Spinal cord (tissue), 10 donors: ENCODE data around the gene TMC6. TPM values are rescaled to one million over a fixed set of nuclear protein-coding genes. Genes with fewer than 3 reads are reported as not detected.
A peak's percentile ranks its signal among the peaks of the same experiment; 100 is the strongest.

ENCODE experiments used
- DNase-seq, 6 donors: peaks; one replicate each; pipeline versions ENCODE4 v3.0.0 to v3.0.0-alpha.2; 2013 to 2015; ENCODE audit warnings: low spot score in 6 of 6, low read depth in 4 of 6
- H3K27ac ChIP-seq: one replicate; pipeline ENCODE4 v1.5.1; 2013; ENCODE audit warnings: low read depth, low read length, control low read depth
- H3K27me3 ChIP-seq: one replicate; pipeline ENCODE4 v1.6.1; 2013; ENCODE audit warnings: low read length; ENCODE audit not compliant: control insufficient read depth, insufficient read depth
- H3K36me3 ChIP-seq: one replicate; pipeline ENCODE4 v1.6.1; 2013; ENCODE audit warnings: low read length; ENCODE audit not compliant: control insufficient read depth, insufficient read depth
- H3K4me1 ChIP-seq: one replicate; pipeline ENCODE4 v1.6.1; 2013; ENCODE audit warnings: low read length; ENCODE audit not compliant: control insufficient read depth, insufficient read depth
- H3K4me3 ChIP-seq: one replicate; pipeline ENCODE4 v1.5.1; 2013; ENCODE audit warnings: low read depth, low read length, control low read depth
- H3K9me3 ChIP-seq: one replicate; pipeline ENCODE4 v1.6.1; 2013; ENCODE audit warnings: low read length; ENCODE audit not compliant: control insufficient read depth, insufficient read depth
- whole genome bisulfite sequencing: methylation state at CpG from one replicate; pipeline ENCODE4 v1.1.5; 2013; ENCODE audit warnings: missing lambda C conversion rate; ENCODE audit not compliant: insufficient coverage; 5-methylcytosine and 5-hydroxymethylcytosine counted together
- polyA plus RNA-seq, 2 donors: library from polyadenylated mRNA; unstranded; fragments of 120-200 nt; gene quantifications; one replicate each; pipeline ENCODE4 v1.2.1, GENCODE V29; 2013; ENCODE audit not compliant: insufficient read length in 2 of 2
- total RNA-seq, 2 donors: library from RNA; depleted of rRNA in 1 of 2; stranded (reverse); fragments of 120-200 nt in 1 of 2; fragments of >200 nt in 1 of 2; gene quantifications; one replicate each; pipeline versions ENCODE4 v1.2.3 to v1.2.4, GENCODE V29; 2013 to 2014
- donor health status: healthy.

TMC6 gene
- total and polyA plus RNA-seq, 4 donors, result 15.2 to 33.4 (median 24.8) TPM

DNA sequence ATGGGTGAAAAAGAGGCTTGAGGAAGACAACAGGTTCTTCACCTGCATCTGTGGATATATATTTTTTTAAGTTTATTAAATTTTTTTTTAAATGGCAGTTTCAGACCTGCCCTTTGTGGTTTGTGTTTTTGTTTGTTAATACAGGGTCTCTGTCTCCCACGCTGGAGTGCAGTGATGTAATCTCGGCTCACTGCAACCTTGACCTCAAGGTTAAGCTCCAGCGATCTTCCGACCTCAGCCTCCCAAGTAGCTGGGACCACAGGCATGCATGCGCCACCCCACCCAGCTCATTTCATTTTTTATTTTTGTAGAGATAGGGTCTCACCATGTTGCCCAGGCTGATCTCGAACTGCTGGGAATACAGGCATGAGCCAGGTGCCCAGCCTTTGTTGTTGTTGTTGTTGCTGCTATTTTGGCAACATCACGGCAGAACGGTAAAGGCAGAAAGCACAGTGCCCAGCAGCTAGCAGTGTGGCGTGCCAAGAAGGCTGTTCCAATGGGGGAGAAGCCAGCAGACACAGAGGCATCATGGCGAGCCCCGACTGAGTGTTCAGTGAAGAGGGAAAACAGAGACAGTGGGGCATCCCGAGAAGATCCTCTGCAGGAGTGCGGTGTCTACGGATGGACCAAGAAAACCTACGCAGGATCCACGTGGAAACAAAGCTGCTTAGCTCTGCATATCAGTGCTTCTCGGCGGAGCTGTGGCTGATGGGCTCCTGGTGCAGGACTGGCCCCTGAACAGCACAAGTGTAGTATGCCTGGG lies 19.6 kb downstream of the TMC6 start:
- no peak overlapping the region for H3K4me3 ChIP-seq
- 64% methylated on average over 13 of the region's 18 CpGs for WGBS
- peaks cover 22% of the 10 kb centered on the region for H3K4me1 ChIP-seq
- H3K27ac ChIP-seq, result no peak overlapping the region
- H3K36me3 ChIP-seq, result peaks cover 60% of the 10 kb centered on the region
- peak in 2 of 6 donors; percentile 20 to 73 for DNase-seq
- no peaks in the 10 kb centered on the region for H3K9me3 ChIP-seq
- H3K27me3 ChIP-seq, result no peaks in the 10 kb centered on the region

DNA sequence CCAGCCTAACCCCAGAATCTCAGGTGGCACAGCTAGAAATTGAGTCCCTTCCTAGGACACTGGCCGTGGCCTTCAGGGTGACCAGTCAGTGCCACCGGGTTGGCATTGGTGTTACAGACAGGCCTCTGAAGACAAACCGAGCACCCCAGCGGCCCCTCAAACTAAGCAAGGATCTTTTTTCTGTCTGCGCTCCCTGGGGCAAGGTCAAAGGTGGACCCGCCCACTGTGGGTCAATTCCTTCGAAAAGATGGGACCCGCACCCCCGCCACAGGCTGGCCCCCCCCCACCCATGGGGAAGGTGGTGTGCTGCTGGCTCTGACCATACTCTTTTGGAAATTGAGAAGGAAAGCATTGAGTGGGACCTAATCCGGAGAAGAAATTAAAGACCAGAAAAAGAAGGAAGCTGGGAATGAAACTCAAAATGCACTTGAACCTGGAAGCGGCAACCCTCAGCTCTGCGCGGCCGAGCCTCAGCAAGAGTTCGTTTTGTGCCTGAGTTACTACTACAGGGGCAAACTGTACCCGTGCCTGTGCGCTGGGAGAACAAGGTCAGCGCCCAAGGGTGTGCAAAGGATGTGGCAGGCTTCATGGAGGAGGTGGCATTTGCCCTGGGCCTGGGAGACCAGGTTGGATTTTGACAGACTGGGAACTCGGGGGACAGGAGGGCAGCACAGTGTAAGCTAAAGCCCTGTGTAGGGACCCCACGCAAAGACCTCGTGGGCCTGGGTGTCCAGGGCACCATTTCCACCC lies 20.4 kb downstream of the TMC6 start:
- H3K27ac ChIP-seq, result no peak overlapping the region
- no peak for DNase-seq
- H3K4me1 ChIP-seq, result peaks cover 22% of the 10 kb centered on the region
- no peaks in the 10 kb centered on the region for H3K9me3 ChIP-seq
- peaks cover 67% of the 10 kb centered on the region for H3K36me3 ChIP-seq
- H3K27me3 ChIP-seq, result no peaks in the 10 kb centered on the region
- 90% methylated on average over 16 of the region's 21 CpGs for WGBS
- no peak overlapping the region for H3K4me3 ChIP-seq

GRCh38 chr17:78107457-78107856 lies 21.1 kb downstream of the TMC6 start:
- no peak overlapping the region for H3K27ac ChIP-seq
- H3K27me3 ChIP-seq, result no peaks in the 10 kb centered on the region
- peaks cover 18% of the 10 kb centered on the region for H3K4me1 ChIP-seq
- H3K36me3 ChIP-seq, result peaks cover 68% of the 10 kb centered on the region
- WGBS, result 87% methylated on average over 4 of the region's 10 CpGs
- no peak for DNase-seq
- H3K4me3 ChIP-seq, result no peak overlapping the region
- H3K9me3 ChIP-seq, result no peaks in the 10 kb centered on the region

GRCh38 chr17:78106211-78106610 lies 22.3 kb downstream of the TMC6 start:
- no peak overlapping the region for H3K27ac ChIP-seq
- H3K4me3 ChIP-seq, result no peak overlapping the region
- WGBS, result 69% methylated on average over 7 of the region's 15 CpGs
- H3K9me3 ChIP-seq, result no peaks in the 10 kb centered on the region
- peaks cover 67% of the 10 kb centered on the region for H3K36me3 ChIP-seq
- H3K4me1 ChIP-seq, result peaks cover 13% of the 10 kb centered on the region
- H3K27me3 ChIP-seq, result no peaks in the 10 kb centered on the region
- DNase-seq, result no peak

DNA sequence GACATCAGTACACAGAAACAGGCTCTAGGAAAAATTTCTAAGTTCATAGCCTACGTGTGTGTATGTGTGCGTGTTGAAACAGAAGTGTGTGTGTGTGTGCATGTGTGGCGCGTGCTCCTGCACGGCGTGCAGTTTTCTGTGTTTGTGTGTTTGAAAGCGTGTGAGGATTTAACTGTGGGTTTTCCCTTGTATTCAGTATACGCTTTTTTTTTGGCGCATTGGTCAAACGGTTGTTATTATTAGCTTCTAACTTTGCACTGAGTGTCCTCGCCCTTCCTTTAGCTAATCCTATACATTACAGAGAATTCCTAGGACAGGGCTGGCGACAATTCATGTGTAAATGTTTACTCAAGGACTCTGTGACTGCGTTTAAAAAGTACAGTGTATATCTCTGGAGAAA lies 23.0 kb downstream of the TMC6 start:
- WGBS, result 89% methylated on average over 7 of the region's 13 CpGs
- Histone ChIP-seq H3K4me3 (no peak overlapping the region), H3K27ac (no peak overlapping the region), H3K4me1 (peaks cover 13% of the 10 kb centered on the region), H3K36me3 (peaks cover 65% of the 10 kb centered on the region), H3K27me3 (no peaks in the 10 kb centered on the region), H3K9me3 (no peaks in the 10 kb centered on the region)
- no peak for DNase-seq

- no peak for DNase-seq
- Histone ChIP-seq H3K27ac (no peak overlapping the region), H3K4me1 (peaks cover 13% of the 10 kb centered on the region), H3K4me3 (no peak overlapping the region), H3K9me3 (no peaks in the 10 kb centered on the region), H3K27me3 (no peaks in the 10 kb centered on the region), H3K36me3 (peaks cover 69% of the 10 kb centered on the region)
- WGBS, result 54% methylated on average over 7 of the region's 16 CpGs
Observed at GRCh38 chr17:78105101-78105500, 23.5 kb downstream of the TMC6 start.

GRCh38 chr17:78104540-78104941 lies 24.0 kb downstream of the TMC6 start:
- Histone ChIP-seq H3K9me3 (no peaks in the 10 kb centered on the region), H3K36me3 (peaks cover 72% of the 10 kb centered on the region), H3K27ac (no peak overlapping the region), H3K4me1 (peaks cover 13% of the 10 kb centered on the region), H3K27me3 (no peaks in the 10 kb centered on the region), H3K4me3 (no peak overlapping the region)
- DNase-seq, result no peak
- WGBS, result 94% methylated on average over 28 of the region's 28 CpGs

DNA sequence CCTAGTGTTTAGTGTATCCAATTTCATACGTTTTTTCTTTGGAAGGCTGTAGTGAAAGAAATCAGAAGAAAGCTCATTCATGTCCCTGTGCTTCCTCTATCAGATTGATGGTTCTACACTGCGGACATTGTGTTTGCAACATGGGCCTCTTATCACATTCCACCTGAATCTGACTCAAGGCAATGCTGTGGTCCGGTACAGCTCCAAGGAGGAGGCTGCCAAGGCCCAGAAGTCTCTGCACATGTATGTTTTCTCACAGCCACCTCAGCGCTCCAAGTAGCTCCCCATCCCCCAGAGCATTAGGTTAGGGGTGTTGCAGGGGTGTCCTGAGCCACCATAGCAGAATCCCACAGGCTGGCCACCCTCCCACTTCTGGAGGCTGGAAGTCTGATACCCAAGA lies 25.2 kb downstream of the TMC6 start:
- peaks cover 6% of the 10 kb centered on the region for H3K4me1 ChIP-seq
- DNase-seq, result no peak
- peaks cover 70% of the 10 kb centered on the region for H3K36me3 ChIP-seq
- H3K9me3 ChIP-seq, result no peaks in the 10 kb centered on the region
- WGBS, result 100% methylated on average over 1 of the region's 4 CpGs
- no peaks in the 10 kb centered on the region for H3K27me3 ChIP-seq
- H3K4me3 ChIP-seq, result no peak overlapping the region
- no peak overlapping the region for H3K27ac ChIP-seq

DNA sequence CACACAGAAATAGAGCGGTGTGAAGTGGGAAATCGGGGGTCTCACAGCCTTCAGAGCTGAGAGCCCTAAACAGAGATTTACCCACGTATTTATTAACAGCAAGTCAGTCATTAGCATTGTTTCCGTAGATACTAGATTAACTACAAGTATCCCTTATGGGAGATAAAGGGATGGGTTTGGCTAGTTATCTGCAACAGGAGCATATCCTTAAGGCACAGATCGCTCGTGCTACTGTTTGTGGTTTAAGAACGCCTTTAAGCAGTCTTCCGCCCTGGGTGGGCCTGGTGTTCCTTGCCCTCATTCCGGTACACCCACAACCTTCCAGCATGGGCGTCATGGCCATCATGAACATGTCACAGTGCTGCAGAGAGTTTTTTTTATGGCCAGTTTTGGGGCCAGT lies 27.0 kb downstream of the TMC6 start:
- no peak for DNase-seq
- 68% methylated on average over 4 of the region's 10 CpGs for WGBS
- no peak overlapping the region for H3K4me3 ChIP-seq
- no peaks in the 10 kb centered on the region for H3K27me3 ChIP-seq
- H3K4me1 ChIP-seq, result peaks cover 6% of the 10 kb centered on the region
- no peak overlapping the region for H3K27ac ChIP-seq
- peaks cover 82% of the 10 kb centered on the region for H3K36me3 ChIP-seq
- no peaks in the 10 kb centered on the region for H3K9me3 ChIP-seq

- no peak overlapping the region for H3K4me3 ChIP-seq
- peaks cover 6% of the 10 kb centered on the region for H3K4me1 ChIP-seq
- no peaks in the 10 kb centered on the region for H3K9me3 ChIP-seq
- H3K36me3 ChIP-seq, result peaks cover 84% of the 10 kb centered on the region
- H3K27me3 ChIP-seq, result no peaks in the 10 kb centered on the region
- no peak overlapping the region for H3K27ac ChIP-seq
- DNase-seq, result no peak
- WGBS, result 80% methylated on average over 5 of the region's 5 CpGs
Observed at GRCh38 chr17:78101112-78101511, 27.4 kb downstream of the TMC6 start.
